KMS-11 (cell line): ENCODE data around the gene ITPRID2.

Source experiments
- H2AFZ ChIP-seq: fragments of 200-600 bp; sonication (generic); 2 replicates; pipeline ENCODE4 v1.6.1; 2016; ENCODE audit warnings: antibody characterized with exemption, mixed run types, low read depth
- H3K27ac ChIP-seq: fragments of 200-600 bp; sonication (generic); 2 replicates; pipeline ENCODE4 v1.6.1; 2016; ENCODE audit warnings: mild to moderate bottlenecking, mixed run types
- H3K27me3 ChIP-seq: fragments of 200-600 bp; sonication (generic); 2 replicates; pipeline ENCODE4 v1.6.1; 2017; ENCODE audit warnings: mild to moderate bottlenecking, low read depth, mixed run types, moderate library complexity; ENCODE audit not compliant: insufficient read depth
- H3K36me3 ChIP-seq: fragments of 200-600 bp; sonication (generic); 2 replicates; pipeline ENCODE4 v1.6.1; 2017; ENCODE audit warnings: mild to moderate bottlenecking, mixed run types; ENCODE audit not compliant: insufficient read depth
- H3K4me1 ChIP-seq: fragments of 200-600 bp; sonication (generic); 2 replicates; pipeline ENCODE4 v1.6.1; 2016; ENCODE audit warnings: mild to moderate bottlenecking, low read depth, mixed run types; ENCODE audit not compliant: poor library complexity, severe bottlenecking
- H3K4me2 ChIP-seq: fragments of 200-600 bp; sonication (generic); 2 replicates; pipeline ENCODE4 v1.7.0; 2016; ENCODE audit warnings: mild to moderate bottlenecking, mixed run types
- H3K4me3 ChIP-seq: fragments of 200-600 bp; sonication (generic); IDR thresholded peaks from 2 replicates; pipeline ENCODE4 v1.6.1; 2017; ENCODE audit warnings: low read depth, low read length, mixed read lengths; ENCODE audit not compliant: insufficient read depth
- H3K79me2 ChIP-seq: fragments of 200-600 bp; sonication (generic); 2 replicates; pipeline ENCODE4 v1.6.1; 2016; ENCODE audit warnings: low read depth, mixed run types; ENCODE audit not compliant: insufficient read depth
- H3K9ac ChIP-seq: fragments of 200-600 bp; sonication (generic); 2 replicates; pipeline ENCODE4 v1.6.1; 2016; ENCODE audit warnings: mild to moderate bottlenecking, mixed run types
- H4K20me1 ChIP-seq: fragments of 200-600 bp; sonication (generic); 2 replicates; pipeline ENCODE4 v1.6.1; 2016; ENCODE audit warnings: mild to moderate bottlenecking, mixed run types; ENCODE audit not compliant: insufficient read depth
- CTCF ChIP-seq: fragments of 200-600 bp; sonication (generic); conservative IDR thresholded peaks from 2 replicates; pipeline ENCODE4 v1.6.1; 2017; ENCODE audit warnings: low read depth, mild to moderate bottlenecking, antibody characterized with exemption, low read length, moderate library complexity, mixed read lengths

ITPRID2 gene

GRCh38 chr2:181934694-181935093, 43.2 kb downstream of the ITPRID2 start:
- H3K4me2 ChIP-seq: no peak overlapping the region
- H3K9ac ChIP-seq: no peak overlapping the region

GRCh38 chr2:181937473-181937872, 45.9 kb downstream of the ITPRID2 start:
- no peak overlapping the region for H3K27ac ChIP-seq
- no peaks in the 10 kb centered on the region for H3K36me3 ChIP-seq
- H3K4me1 ChIP-seq: no peaks in the 10 kb centered on the region
- H3K27me3 ChIP-seq: no peaks in the 10 kb centered on the region
- no peaks in the 10 kb centered on the region for H4K20me1 ChIP-seq
- no peaks in the 10 kb centered on the region for H3K79me2 ChIP-seq
- no peak overlapping the region for H3K4me2 ChIP-seq
- H3K9ac ChIP-seq: no peak overlapping the region
- no peak for TF ChIP-seq CTCF
- no peak overlapping the region for H2AFZ ChIP-seq
- no peak overlapping the region for H3K4me3 ChIP-seq

More at GRCh38 chr2:181934694-181935093, 43.2 kb downstream of the ITPRID2 start:
- H3K4me3 ChIP-seq: no peak overlapping the region
- no peaks in the 10 kb centered on the region for H3K27me3 ChIP-seq
- H3K27ac ChIP-seq: no peak overlapping the region
- H3K4me1 ChIP-seq: no peaks in the 10 kb centered on the region
- H3K36me3 ChIP-seq: 0 out of 2 replicates have a peak, but pooled peaks cover 2% of the 10 kb centered on the region
- no peak overlapping the region for H2AFZ ChIP-seq
- H3K79me2 ChIP-seq: no peaks in the 10 kb centered on the region
- no peak for TF ChIP-seq CTCF
- H4K20me1 ChIP-seq: no peaks in the 10 kb centered on the region

- no peak overlapping the region for H3K27ac ChIP-seq
- H3K4me3 ChIP-seq: no peak overlapping the region
- H3K79me2 ChIP-seq: no peaks in the 10 kb centered on the region
- no peaks in the 10 kb centered on the region for H3K27me3 ChIP-seq
- no peaks in the 10 kb centered on the region for H3K36me3 ChIP-seq
- no peaks in the 10 kb centered on the region for H3K4me1 ChIP-seq
- no peaks in the 10 kb centered on the region for H4K20me1 ChIP-seq
- no peak for TF ChIP-seq CTCF
- H3K4me2 ChIP-seq: no peak overlapping the region
- H2AFZ ChIP-seq: no peak overlapping the region
- no peak overlapping the region for H3K9ac ChIP-seq
Observed at GRCh38 chr2:181943411-181944124, 52.0 kb downstream of the ITPRID2 start.

- no peak for TF ChIP-seq CTCF
- H4K20me1 ChIP-seq: no peaks in the 10 kb centered on the region
- H2AFZ ChIP-seq: no peak overlapping the region
- no peaks in the 10 kb centered on the region for H3K36me3 ChIP-seq
- no peaks in the 10 kb centered on the region for H3K27me3 ChIP-seq
- H3K9ac ChIP-seq: no peak overlapping the region
- H3K4me2 ChIP-seq: no peak overlapping the region
- H3K27ac ChIP-seq: no peak overlapping the region
- H3K4me3 ChIP-seq: no peak overlapping the region
- H3K4me1 ChIP-seq: no peaks in the 10 kb centered on the region
- no peaks in the 10 kb centered on the region for H3K79me2 ChIP-seq
Observed at GRCh38 chr2:181944164-181944913, 52.8 kb downstream of the ITPRID2 start.
